Hematopoietic multipotent progenitor cell (in vitro differentiated cells): Measurements from ENCODE around the gene VMAC. TPM values are rescaled to one million over a fixed set of nuclear protein-coding genes. Genes with fewer than 3 reads are reported as not detected.
A peak's percentile ranks its signal among the peaks of the same experiment; 100 is the strongest.
"Not testable (repeated sequence)": the region's sequence is repeated elsewhere in the genome, so short reads cannot be mapped to it uniquely, and the experiment has no call there.

Experiments
- DNase-seq, 3 donors: peaks; one replicate each; pipeline ENCODE4 v3.0.0-alpha.2; 2011 to 2015; ENCODE audit warnings: low read depth in 2 of 3, low spot score in 2 of 3
- total RNA-seq: library from RNA; depleted of rRNA; stranded (reverse); fragments of >200 nt; gene quantifications from one replicate; pipeline ENCODE4 v1.2.3, GENCODE V29; 2012

The VMAC gene
- total RNA-seq, 1 donor: 25.3 TPM

- DNase-seq: not testable (repeated sequence)
Measured at GRCh38 chr19:5883157-5883873, 21.4 kb upstream of the VMAC start.

- DNase-seq: not testable (repeated sequence)
Measured at GRCh38 chr19:5884065-5884811, 20.4 kb upstream of the VMAC start.

GRCh38 chr19:5889288-5889971, 15.2 kb upstream of the VMAC start:
- DNase-seq: no peak

- no peak for DNase-seq
Measured at GRCh38 chr19:5890099-5890498, 14.6 kb upstream of the VMAC start.

GRCh38 chr19:5891572-5891937, 13.1 kb upstream of the VMAC start:
- DNase-seq: no peak

GRCh38 chr19:5891938-5892771, 12.5 kb upstream of the VMAC start:
- DNase-seq: peak in 1 of 3 donors; percentile 42

- no peak for DNase-seq
Measured at GRCh38 chr19:5892772-5893275, 11.8 kb upstream of the VMAC start.

- no peak for DNase-seq
Measured at GRCh38 chr19:5893296-5893903, 11.3 kb upstream of the VMAC start.

GRCh38 chr19:5893907-5894703, 10.6 kb upstream of the VMAC start:
- DNase-seq: peak in 2 of 3 donors; percentile 68 to 76

- no peak for DNase-seq
Measured at GRCh38 chr19:5894704-5895349, 9.8 kb upstream of the VMAC start.

- DNase-seq: no peak
Measured at GRCh38 chr19:5895409-5895808, 9.3 kb upstream of the VMAC start.

GRCh38 chr19:5895890-5896289, 8.8 kb upstream of the VMAC start:
- DNase-seq: no peak

GRCh38 chr19:5896365-5897076, 8.2 kb upstream of the VMAC start:
- no peak for DNase-seq

GRCh38 chr19:5897189-5897969, 7.3 kb upstream of the VMAC start:
- DNase-seq: no peak

- no peak for DNase-seq
Measured at GRCh38 chr19:5899728-5900526, 4.7 kb upstream of the VMAC start.

- DNase-seq: no peak
Measured at GRCh38 chr19:5900976-5901375, 3.7 kb upstream of the VMAC start.
